ENCODE data around the gene BTBD19.
A peak's percentile ranks its signal among the peaks of the same experiment; 100 is the strongest.
"Not testable (repeated sequence)": the region's sequence is repeated elsewhere in the genome, so short reads cannot be mapped to it uniquely, and the experiment has no call there.

BTBD19 gene

GRCh38 chr1:44810101-44810761 is 1.9 kb downstream of the BTBD19 start:
- peak; percentile 43 for DNase-seq

GRCh38 chr1:44810762-44811105 is 2.4 kb downstream of the BTBD19 start:
- DNase-seq = not testable (repeated sequence)

- DNase-seq = no peak
Observed at GRCh38 chr1:44811234-44811633, 2.9 kb downstream of the BTBD19 start.

- no peak for DNase-seq
Observed at GRCh38 chr1:44812822-44813543, 4.7 kb downstream of the BTBD19 start.

- DNase-seq = not testable (repeated sequence)
Observed at GRCh38 chr1:44815926-44816325, 7.6 kb downstream of the BTBD19 start.

GRCh38 chr1:44817307-44817706 is 9.0 kb downstream of the BTBD19 start:
- no peak for DNase-seq

GRCh38 chr1:44817771-44818495 is 9.6 kb downstream of the BTBD19 start:
- DNase-seq = no peak

- no peak for DNase-seq
Observed at GRCh38 chr1:44819196-44819607, 10.9 kb downstream of the BTBD19 start.

- no peak for DNase-seq
Observed at GRCh38 chr1:44819608-44820327, 11.4 kb downstream of the BTBD19 start.

- DNase-seq = no peak
Observed at GRCh38 chr1:44820328-44821239, 12.3 kb downstream of the BTBD19 start.

GRCh38 chr1:44821240-44821715 is 13.0 kb downstream of the BTBD19 start:
- no peak for DNase-seq

- DNase-seq = no peak
Observed at GRCh38 chr1:44822131-44822701, 13.9 kb downstream of the BTBD19 start.

- DNase-seq = no peak
Observed at GRCh38 chr1:44822981-44823451, 14.7 kb downstream of the BTBD19 start.

- DNase-seq = not testable (repeated sequence)
Observed at GRCh38 chr1:44824392-44824791, 16.1 kb downstream of the BTBD19 start.

- no peak for DNase-seq
Observed at GRCh38 chr1:44826375-44827196, 18.3 kb downstream of the BTBD19 start.

GRCh38 chr1:44827197-44828002 is 19.1 kb downstream of the BTBD19 start:
- DNase-seq = no peak

- DNase-seq = no peak
Observed at GRCh38 chr1:44828003-44828651, 19.8 kb downstream of the BTBD19 start.

- DNase-seq = no peak
Observed at GRCh38 chr1:44828841-44829440, 20.6 kb downstream of the BTBD19 start.

Data from DMS79 treated with DMSO at 0.1 percent for 48 hours (cell line).